T47D (cell line): ENCODE data around the gene TSPAN18.

Experiments used
- DNase-seq, 2 experiments: peaks; one replicate each; pipeline versions ENCODE4 v3.0.0 to v3.0.0-alpha.2; 2011 to 2012; ENCODE audit warnings: low read depth in 1 of 2, low spot score in 1 of 2
- JUND ChIP-seq: IDR thresholded peaks from 2 replicates; pipeline ENCODE4 v1.6.1; 2012; ENCODE audit warnings: low read depth
- in situ Hi-C: cut with HindIII; loops from 2 replicates; pipeline ENCODE4 v1.10.0; 2016; ENCODE audit warnings: low sequenced_read_pairs, low pct_unique_long_range_greater_than_20kb

TSPAN18 gene

DNA sequence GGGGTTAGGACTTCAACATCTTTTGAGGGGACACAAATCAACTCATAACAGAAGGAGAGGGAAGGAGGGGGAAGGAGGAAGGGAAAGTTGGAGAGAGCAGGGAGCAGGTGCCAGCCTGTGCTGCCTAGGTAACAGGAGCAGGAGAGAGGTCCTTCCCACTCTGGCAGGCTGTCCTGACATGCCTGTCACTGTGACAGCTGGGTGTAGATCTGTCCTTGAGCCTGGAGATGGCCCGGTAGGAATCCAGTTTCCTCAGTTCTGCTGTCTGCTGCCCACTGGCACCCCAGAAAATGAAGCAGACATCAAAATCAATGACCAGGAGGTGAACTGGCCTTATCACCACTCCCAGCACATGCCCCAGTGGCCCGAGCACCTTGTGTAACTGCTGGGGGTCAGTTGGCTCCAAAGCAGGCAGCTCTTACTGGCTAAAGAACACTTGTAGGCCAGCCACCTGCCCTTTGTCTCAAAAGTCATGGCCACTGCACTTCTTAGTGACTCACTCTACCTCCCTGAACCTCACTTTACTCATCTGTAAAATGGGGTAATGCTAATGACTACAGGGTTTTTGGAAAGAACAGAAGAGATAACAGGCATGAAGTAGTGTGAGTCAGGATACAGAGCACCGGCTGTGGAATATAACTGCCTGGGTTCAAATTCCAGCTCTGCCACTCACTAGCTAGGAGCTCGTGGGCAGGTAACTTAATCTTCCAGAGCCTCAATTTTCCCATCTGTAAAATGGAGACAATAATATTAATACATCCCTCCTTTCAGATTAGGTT lies 8.0 kb upstream of the TSPAN18 start:
- no peak for DNase-seq
- TF ChIP-seq JUND = no peak
- in situ Hi-C loops = no loop called here

DNA sequence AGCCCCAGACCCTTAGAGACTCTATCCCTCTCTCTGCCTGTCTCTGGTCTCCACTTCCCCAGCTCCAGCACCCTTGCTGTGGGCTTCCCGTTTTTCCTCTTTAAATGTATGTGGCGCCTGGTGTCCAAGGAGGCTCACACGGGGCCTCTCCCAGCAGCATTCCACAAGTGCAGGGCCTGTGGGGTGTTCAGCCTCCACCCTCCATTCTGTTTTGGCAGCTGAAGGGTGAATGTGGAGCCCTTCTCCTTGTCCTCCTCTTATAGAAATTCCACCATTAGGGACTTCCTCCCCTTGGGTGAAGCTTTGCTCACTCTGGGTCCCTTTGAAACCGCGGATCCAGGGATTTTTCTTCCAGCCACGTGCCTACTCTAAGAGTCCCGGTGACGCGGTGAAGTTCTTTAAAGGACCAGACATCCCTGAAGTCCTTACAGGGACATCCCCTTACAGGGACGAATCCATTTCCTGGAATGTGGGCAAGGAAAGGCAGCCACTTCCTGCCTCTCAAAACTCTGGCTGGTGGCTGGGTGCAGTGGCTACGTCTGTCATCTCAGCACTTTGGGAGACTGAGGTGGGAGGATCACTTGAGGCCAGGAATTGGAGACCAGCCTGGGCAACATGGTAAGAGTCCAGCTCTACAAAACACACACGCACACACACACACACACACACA lies 1.6 kb upstream of the TSPAN18 start:
- TF ChIP-seq JUND = no peak
- DNase-seq = no peak
- in situ Hi-C loops = no loop called here

DNA sequence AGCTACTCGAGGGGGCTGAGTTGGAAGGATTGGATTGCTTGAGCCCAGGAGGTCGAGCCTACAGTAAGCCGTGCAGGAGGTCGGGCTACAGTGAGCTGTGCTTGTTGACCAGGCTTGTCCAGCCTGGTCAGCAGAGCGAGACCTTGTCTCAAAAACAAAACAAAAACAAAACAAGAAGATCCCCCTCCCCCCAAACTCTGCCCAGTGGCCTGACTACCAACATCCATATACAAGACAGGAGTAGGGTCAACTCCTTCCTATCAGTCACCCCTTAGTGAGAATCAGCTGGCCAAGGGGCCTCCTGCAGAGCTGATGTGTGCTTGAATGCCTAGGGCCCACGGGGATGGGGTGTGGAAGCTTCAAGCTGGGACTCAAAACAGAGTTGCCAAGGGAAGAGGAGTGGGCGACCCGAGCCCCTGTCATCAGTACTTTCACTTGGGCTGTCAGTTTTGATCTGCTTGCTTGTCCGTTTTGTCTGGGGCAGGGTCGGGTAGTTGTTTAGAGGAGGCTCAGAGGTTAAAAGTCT lies 942 bp upstream of the TSPAN18 start:
- DNase-seq = no peak
- no peak for TF ChIP-seq JUND
- in situ Hi-C loops = no loop called here

DNA sequence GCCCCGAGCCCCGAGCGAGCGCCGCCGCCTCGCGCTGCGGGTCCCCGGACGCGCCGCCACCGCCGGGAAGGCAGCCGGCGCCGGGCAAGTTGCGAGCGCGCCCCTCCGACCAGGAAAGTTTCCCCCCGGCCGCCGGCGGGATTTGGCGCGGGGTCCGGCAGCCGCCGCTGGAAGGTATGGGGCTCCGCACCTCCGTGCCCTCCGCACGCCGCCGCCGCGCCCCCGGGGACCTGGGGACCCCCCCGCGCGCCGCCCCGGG lies 281 bp downstream of the TSPAN18 start:
- TF ChIP-seq JUND = no peak
- no peak for DNase-seq
- in situ Hi-C loops = no loop called here

DNA sequence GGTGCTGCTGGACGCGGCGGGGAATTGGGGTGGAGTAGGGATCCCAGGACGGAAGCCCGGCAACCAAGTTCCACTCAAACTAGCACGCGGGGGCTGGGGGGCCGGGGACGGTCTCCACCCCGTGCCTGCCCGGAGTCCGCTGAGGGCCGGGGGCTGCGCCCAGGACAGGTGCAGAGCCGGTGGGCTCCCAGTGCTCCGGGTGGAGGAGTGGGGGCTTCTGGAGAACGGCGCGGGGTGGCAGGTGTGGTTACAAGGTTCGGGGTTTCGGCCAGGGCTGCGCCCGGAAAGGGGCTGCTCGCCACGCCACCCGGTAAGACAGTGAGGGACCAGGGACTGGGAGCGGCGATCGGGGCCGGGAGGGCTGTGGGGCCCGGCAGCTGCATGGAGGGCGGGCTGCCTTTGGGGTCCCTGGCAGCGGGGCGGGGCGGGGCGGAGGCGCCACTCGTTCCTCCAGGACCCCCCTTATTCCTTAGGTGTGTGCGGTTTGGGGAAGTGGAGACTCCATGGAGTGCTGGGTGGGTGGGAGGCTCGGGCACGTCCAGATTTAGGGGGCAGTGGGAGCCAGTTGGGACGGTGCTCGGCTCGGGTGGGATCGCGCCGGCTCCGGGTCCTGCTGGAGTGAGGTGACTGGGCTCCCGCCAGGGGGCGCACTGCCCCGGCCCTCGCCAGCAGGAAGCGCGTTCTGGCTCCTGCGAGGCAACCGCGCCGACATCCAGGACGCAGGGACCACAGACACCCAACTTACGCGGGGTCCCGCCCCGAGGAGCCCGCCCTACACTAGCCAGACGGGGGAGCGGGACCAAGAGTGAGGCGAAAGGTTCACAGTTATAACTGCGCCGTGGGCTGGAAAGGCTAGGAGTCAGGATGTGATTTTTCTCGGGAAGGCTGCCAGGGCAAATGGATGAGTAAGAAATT lies 868 bp downstream of the TSPAN18 start:
- peak; percentile 68 to 100 for DNase-seq
- in situ Hi-C loops = no loop called here
- TF ChIP-seq JUND = no peak

DNA sequence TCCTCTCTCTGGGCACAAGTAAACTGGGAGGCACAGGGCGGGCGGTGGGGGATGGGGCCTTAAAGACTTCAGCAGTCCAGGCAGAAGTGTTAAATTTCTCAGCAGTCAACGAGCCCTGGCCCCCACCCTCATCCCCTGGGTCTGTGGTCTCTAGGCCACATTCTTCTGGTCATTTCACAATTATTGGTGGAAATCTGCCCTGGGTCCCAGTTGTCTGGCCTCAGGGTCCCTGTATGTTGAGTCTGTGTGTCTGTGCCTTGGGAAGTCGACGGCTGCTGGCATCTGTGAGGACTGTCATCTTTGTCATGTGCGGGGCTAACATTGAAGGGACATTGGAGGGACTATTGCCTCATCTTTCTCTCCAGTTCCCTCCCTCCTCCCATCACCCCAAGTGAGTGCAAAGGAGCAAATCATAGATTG lies 1.7 kb downstream of the TSPAN18 start:
- TF ChIP-seq JUND = no peak
- DNase-seq = no peak
- in situ Hi-C loops = no loop called here

DNA sequence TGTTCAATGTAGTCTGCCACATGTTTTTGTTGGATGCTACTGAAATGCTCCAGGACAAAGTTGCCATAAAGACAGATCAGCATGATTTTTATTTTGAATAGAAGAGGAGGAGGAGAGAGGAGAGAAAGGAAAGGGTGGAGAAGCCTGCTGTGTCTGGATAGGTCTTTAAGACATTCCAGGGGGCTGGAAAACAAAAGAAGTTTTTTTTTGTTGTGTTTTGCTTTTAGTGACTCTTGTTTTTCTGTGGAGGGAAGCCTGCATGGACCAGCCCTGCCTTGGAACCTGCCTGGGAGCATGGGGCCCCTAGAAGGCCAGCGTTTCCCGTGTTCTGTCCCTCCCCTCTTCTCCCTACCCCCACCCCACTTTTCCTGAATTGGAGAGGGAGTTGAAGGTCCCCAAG lies 2.3 kb downstream of the TSPAN18 start:
- no peak for DNase-seq

DNA sequence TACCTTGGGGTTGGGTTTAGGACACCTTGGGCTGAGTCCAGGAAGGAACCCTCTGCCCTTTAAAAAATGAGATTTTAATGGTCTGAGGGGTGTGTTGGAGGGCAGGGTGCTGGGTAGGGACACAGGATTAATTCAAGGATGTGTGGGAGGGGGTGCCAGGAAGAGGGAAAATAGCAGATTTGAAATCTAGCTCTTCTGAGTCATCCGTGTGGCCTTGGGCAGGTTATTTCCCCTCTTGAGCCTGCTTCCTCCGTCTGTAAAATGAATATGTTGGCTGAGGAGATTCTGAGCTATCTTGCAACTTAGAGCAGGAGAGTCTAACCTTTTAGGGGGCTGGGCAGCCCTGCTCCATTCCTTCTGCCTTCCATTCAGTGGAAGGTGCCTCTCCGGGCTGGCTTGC lies 3.0 kb downstream of the TSPAN18 start:
- no peak for TF ChIP-seq JUND
- DNase-seq = no peak
- in situ Hi-C loops = no loop called here

More for the DNA sequence above, 2.3 kb downstream of the TSPAN18 start:
- no peak for TF ChIP-seq JUND
- in situ Hi-C loops = no loop called here

DNA sequence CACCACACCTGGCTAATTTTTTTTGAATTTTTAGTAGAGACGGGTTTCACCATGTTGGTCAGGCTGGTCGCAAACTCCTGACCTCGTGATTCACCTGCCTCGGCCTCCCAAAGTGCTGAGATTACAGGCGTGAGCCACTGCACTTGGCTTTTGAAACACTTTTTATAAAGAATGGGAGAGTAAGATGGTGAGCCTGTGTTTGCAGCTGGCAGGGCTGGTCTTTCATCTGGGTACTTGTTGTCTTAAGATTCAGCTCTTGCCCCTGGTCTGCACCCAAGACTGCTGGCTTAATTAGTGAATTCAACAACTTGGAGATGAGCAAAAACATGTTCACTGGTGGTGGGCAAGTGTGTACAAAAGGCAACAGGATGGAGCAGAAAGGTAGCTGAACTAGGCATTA lies 4.0 kb downstream of the TSPAN18 start:
- no peak for TF ChIP-seq JUND
- in situ Hi-C loops = no loop called here
- no peak for DNase-seq

DNA sequence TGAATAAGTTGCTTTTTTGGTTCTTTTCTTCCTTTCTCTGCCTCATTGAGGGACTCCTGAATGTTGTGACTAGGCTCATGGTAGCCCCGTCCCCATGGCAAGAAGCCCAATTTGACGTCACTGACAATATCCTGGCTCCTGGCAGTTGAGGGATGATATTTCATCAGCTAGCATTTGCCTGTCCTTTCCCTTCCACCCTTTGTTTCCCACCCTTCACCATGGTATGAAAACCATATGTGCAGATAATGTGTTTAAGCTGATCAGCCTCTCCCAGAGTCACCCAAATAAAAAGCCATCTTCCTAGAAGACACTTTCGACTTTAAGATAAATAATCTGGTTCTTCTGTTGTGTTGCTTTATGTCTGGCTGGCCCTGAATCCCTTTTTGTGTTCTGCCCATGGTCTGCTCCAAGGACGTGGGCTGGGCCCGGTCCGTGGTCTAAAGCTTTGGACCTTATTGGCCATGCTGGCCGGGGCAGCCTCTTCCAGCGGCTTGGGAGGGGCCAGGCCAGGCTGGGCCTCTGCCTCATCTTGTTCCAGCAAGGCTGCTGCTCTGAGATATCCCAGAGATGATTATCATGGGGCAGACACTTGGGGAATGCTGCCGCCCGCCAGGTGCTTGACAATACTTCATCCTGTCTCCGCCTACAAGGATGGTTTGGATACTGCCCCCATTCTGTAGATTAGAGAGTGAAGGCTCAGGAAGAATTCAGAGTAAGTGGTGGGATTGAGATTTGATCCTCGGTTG lies 5.1 kb downstream of the TSPAN18 start:
- TF ChIP-seq JUND = no peak
- in situ Hi-C loops = no loop called here

DNA sequence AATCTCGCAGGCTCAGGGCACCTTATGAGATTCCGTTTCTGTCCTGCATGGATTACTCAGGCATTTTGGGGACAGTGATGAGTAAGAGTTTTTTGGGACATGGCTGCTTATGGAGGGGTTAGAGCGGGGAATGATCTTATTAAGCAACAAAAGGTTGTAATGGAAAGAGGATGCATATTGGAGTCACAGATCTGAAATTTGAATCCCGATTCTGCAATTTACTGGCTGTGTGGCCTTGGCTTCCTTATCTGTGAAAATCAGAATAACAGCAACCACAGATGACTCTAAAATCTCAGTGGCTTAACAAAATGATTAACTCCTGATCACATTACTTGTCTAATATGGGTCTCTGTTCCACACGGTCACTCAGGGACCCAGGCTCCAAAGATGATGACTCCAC lies 5.8 kb downstream of the TSPAN18 start:
- no peak for DNase-seq
- in situ Hi-C loops = no loop called here
- TF ChIP-seq JUND = no peak

More for the DNA sequence above, 5.1 kb downstream of the TSPAN18 start:
- no peak for DNase-seq

DNA sequence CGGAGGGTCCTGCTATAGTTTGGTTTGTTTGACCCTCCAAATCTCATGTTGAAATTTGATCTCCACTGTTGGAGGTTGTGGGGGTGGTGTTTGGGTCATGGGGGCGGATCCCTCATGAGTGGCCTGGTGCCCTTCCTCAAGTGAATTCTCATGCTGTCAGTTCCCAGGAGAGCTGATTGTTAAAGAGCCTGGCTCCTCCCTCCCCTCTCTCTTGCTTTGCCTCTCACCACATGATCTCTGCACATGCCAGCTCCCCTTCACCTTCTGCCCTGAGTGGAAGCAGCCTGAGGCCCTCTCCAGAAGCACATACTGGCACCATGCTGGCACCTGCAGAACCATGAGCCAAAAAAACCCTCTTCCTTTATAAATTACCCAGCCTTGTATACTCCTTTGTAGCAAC lies 7.1 kb downstream of the TSPAN18 start:
- in situ Hi-C loops = no loop called here
- no peak for TF ChIP-seq JUND
- no peak for DNase-seq
